Endothelial cell of umbilical vein (primary cell): ENCODE measurements around the gene KCND2. TPM values are rescaled to one million over a fixed set of nuclear protein-coding genes. Genes with fewer than 3 reads are reported as not detected.

Source experiments
- BruUV-seq: library from RNA; stranded (reverse); fragments of 400-500 nt; replicated peaks from 2 replicates; lab custom pipeline; 2021; lab: Mats Ljungman, UMichigan
- CTCF ChIA-PET: fragments of 300-600, 350-600 bp; sonication (Branson Sonifier 250); formaldehyde crosslinking; loops from one replicate; lab custom pipeline; 2021; ENCODE audit warnings: antibody characterized with exemption, inconsistent platforms; lab: Charles Lee
- POLR2A ChIA-PET: fragments of 300-600, 350-600 bp; sonication (Branson Sonifier 250); formaldehyde crosslinking; loops from one replicate; lab custom pipeline; 2021; ENCODE audit warnings: antibody characterized with exemption, inconsistent platforms; lab: Charles Lee
- DNase-seq: peaks from one replicate; pipeline ENCODE4 v3.0.0-alpha.2; 2011; ENCODE audit warnings: low read depth, low spot score
- FAIRE-seq: peaks from 2 replicates; lab custom pipeline; 2011; peaks lifted over from hg19 to GRCh38; lab: Jason Lieb, UNC
- H2AFZ ChIP-seq: 2 replicates; pipeline ENCODE4 v1.6.0; 2012; ENCODE audit warnings: low read depth, low read length, control low read depth, inconsistent platforms
- H3K27ac ChIP-seq: 2 replicates; pipeline ENCODE4 v1.5.1; 2011; ENCODE audit warnings: low read depth, mild to moderate bottlenecking, control low read depth, low read length, moderate library complexity; ENCODE audit not compliant: insufficient read depth
- H3K27me3 ChIP-seq, 2 experiments: 2 replicates each; pipeline versions ENCODE4 v1.6.0 to v1.6.1; 2011; ENCODE audit warnings: low read length in 2 of 2, mixed read lengths in 1 of 2; ENCODE audit not compliant: control insufficient read depth in 2 of 2, insufficient read depth in 2 of 2
- H3K36me3 ChIP-seq, 2 experiments: 2 replicates in 1 of 2; 3 replicates in 1 of 2; pipeline ENCODE4 v1.5.1; 2011; ENCODE audit warnings: low read length in 2 of 2, mild to moderate bottlenecking in 1 of 2, moderate library complexity in 1 of 2; ENCODE audit not compliant: control insufficient read depth in 2 of 2, insufficient read depth in 2 of 2; ENCODE audit errors: extremely low read depth in 1 of 2
- H3K4me1 ChIP-seq: 3 replicates; pipeline ENCODE4 v1.5.1; 2011; ENCODE audit warnings: mild to moderate bottlenecking, low read length; ENCODE audit not compliant: control insufficient read depth, insufficient read depth; ENCODE audit errors: extremely low read depth
- H3K4me2 ChIP-seq: 2 replicates; pipeline ENCODE4 v1.6.1; 2011; ENCODE audit warnings: low read length, control low read depth, mixed read lengths; ENCODE audit not compliant: insufficient read depth
- H3K4me3 ChIP-seq, 3 experiments: fragments of 200-600 bp in 1 of 3; sonication (generic), shearing (Covaris generic) in 1 of 3; replicated peaks in 1 of 3; 2 replicates each; pipeline ENCODE4 v1.5.1; 2011 to 2016; ENCODE audit warnings: control low read depth in 3 of 3, low read length in 3 of 3, mild to moderate bottlenecking in 2 of 3, inconsistent platforms in 1 of 3, low read depth in 1 of 3, moderate library complexity in 1 of 3; ENCODE audit not compliant: insufficient read depth in 1 of 3
- H3K79me2 ChIP-seq: 2 replicates; pipeline ENCODE4 v1.6.0; 2012; ENCODE audit warnings: low read length, inconsistent platforms; ENCODE audit not compliant: control insufficient read depth, insufficient read depth
- H3K9ac ChIP-seq: replicated peaks from 2 replicates; pipeline ENCODE3; 2011; ENCODE audit warnings: low read length, control low read depth; ENCODE audit not compliant: insufficient read depth; ENCODE audit errors: extremely low read depth
- H3K9me1 ChIP-seq: replicated peaks from 3 replicates; pipeline ENCODE4 v1.6.0; 2011; ENCODE audit warnings: mild to moderate bottlenecking, low read length; ENCODE audit not compliant: control insufficient read depth, insufficient read depth; ENCODE audit errors: extremely low read depth
- H3K9me3 ChIP-seq: replicated peaks from 2 replicates; pipeline ENCODE4 v1.5.1; 2012; ENCODE audit warnings: low read length, inconsistent platforms; ENCODE audit not compliant: control insufficient read depth, insufficient read depth
- H4K20me1 ChIP-seq: replicated peaks from 2 replicates; pipeline ENCODE3; 2011; ENCODE audit warnings: mild to moderate bottlenecking, low read length; ENCODE audit not compliant: control insufficient read depth, insufficient read depth; ENCODE audit errors: extremely low read depth
- EZH2 ChIP-seq: IDR thresholded peaks from 2 replicates; pipeline ENCODE4 v1.6.1; 2012; ENCODE audit warnings: borderline replicate concordance, low read depth, mild to moderate bottlenecking, moderate library complexity, low read length, inconsistent platforms; ENCODE audit not compliant: severe bottlenecking
- FOS ChIP-seq: IDR thresholded peaks from 2 replicates; pipeline ENCODE4 v1.6.1; 2011; ENCODE audit warnings: mild to moderate bottlenecking, low read length, moderate library complexity, borderline replicate concordance; ENCODE audit not compliant: insufficient read depth
- GATA2 ChIP-seq: IDR thresholded peaks from 2 replicates; pipeline ENCODE4 v1.7.0; 2011; ENCODE audit warnings: low read depth, mild to moderate bottlenecking, moderate library complexity, mixed read lengths, low read length; ENCODE audit not compliant: insufficient read length, insufficient read depth
- JUN ChIP-seq: IDR thresholded peaks from 2 replicates; pipeline ENCODE4 v1.6.1; 2011; ENCODE audit warnings: borderline replicate concordance, low read depth; ENCODE audit not compliant: insufficient read length, insufficient read depth
- MAX ChIP-seq: IDR thresholded peaks from 2 replicates; pipeline ENCODE4 v1.6.1; 2011; ENCODE audit not compliant: insufficient read depth, insufficient read length
- MYC ChIP-seq: IDR thresholded peaks from one replicate; pipeline ENCODE4 v1.6.1; 2011; ENCODE audit warnings: mild to moderate bottlenecking, low read depth, low read length
- POLR2A ChIP-seq: IDR thresholded peaks from 2 replicates; pipeline ENCODE4 v1.6.1; 2012; ENCODE audit warnings: low read depth, mild to moderate bottlenecking, control low read depth, low read length
- POLR2AphosphoS5 ChIP-seq: IDR thresholded peaks from 2 replicates; pipeline ENCODE4 v1.6.1; 2012; ENCODE audit warnings: low read depth, mild to moderate bottlenecking, control low read depth, low read length, moderate library complexity; ENCODE audit not compliant: insufficient read depth
- dilution Hi-C: fragments of 300-500 bp; cut with MboI; formaldehyde crosslinking; loops from one replicate; pipeline ENCODE4 v1.15.0; 2019; ENCODE audit warnings: low sequenced_read_pairs; ENCODE audit not compliant: extremely low pct_ligation_motif_present
- intact Hi-C: fragments of 100-400 bp; cut with micrococcal nuclease; formaldehyde crosslinking; loops from one replicate; pipeline ENCODE4 v1.10.0; 2022
- polyA plus RNA-seq, 4 experiments: library from polyadenylated mRNA; depleted of rRNA in 3 of 4; stranded (reverse) in 3 of 4; unstranded in 1 of 4; fragments of >200 nt; gene quantifications; 2 replicates each; pipeline versions ENCODE4 v1.2.1 to v1.2.3, GENCODE V29; 2011 to 2012; ENCODE audit warnings: missing spikeins in 1 of 4
- total RNA-seq: library from RNA; stranded (reverse); gene quantifications from 2 replicates; pipeline ENCODE4 v1.2.3, GENCODE V29; 2021
- TF ChIP-seq, protein P1 (sequence below), 2 donors: IDR thresholded peaks; 1 replicate in 1 of 2; 2 replicates in 1 of 2; pipeline ENCODE4 v1.5.1; 2011; ENCODE audit warnings: low read length in 2 of 2, mild to moderate bottlenecking in 2 of 2, moderate library complexity in 2 of 2, control low read depth in 1 of 2, inconsistent platforms in 1 of 2, low read depth in 1 of 2; ENCODE audit not compliant: insufficient read depth in 1 of 2; ENCODE audit errors: extremely low read depth in 1 of 2

Gene KCND2
- total and polyA plus RNA-seq, 2 donors (not counting 3 experiments of a cell fraction or from before 2014, with no cell fraction given): not detected

DNA sequence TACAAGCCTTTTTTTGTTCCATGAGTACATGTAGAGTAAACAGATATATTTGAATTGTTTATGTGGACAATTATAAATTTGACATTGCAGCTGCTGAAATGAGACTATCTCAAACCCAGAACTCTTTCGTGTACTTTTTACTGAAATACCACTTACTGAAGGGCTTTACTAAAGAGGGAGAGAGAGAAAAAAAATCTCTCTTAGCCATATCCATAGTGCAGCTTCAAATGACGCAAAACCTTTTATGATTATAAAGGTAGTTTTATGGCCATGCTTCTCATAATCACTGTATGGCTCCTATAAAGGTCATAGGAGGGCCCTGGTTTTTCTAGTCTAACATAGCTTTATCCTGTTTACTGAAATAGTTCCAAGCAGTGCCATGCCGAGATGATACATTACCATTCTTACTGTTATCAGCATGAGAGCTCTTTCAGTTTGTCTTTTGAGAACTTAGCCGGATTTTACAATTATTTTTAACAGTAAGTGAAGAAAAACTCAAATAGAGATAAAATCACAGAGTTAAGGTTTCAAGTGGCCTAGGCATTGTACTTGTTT lies 35.1 kb downstream of the KCND2 start:
- no peak overlapping the region for H3K4me2 ChIP-seq

More for the DNA sequence above, 35.1 kb downstream of the KCND2 start:
- no peaks in the 10 kb centered on the region for H3K4me1 ChIP-seq
- no peak overlapping the region for H3K4me3 ChIP-seq
- no peaks in the 10 kb centered on the region for H4K20me1 ChIP-seq
- H3K27me3 ChIP-seq: no peaks in the 10 kb centered on the region
- H3K36me3 ChIP-seq: no peaks in the 10 kb centered on the region
- H3K9me1 ChIP-seq: no peaks in the 10 kb centered on the region
- H3K9ac ChIP-seq: no peak overlapping the region
- intact Hi-C loops (no loop called here), dilution Hi-C loops (no loop called here)
- TF ChIP-seq, protein P1, sequence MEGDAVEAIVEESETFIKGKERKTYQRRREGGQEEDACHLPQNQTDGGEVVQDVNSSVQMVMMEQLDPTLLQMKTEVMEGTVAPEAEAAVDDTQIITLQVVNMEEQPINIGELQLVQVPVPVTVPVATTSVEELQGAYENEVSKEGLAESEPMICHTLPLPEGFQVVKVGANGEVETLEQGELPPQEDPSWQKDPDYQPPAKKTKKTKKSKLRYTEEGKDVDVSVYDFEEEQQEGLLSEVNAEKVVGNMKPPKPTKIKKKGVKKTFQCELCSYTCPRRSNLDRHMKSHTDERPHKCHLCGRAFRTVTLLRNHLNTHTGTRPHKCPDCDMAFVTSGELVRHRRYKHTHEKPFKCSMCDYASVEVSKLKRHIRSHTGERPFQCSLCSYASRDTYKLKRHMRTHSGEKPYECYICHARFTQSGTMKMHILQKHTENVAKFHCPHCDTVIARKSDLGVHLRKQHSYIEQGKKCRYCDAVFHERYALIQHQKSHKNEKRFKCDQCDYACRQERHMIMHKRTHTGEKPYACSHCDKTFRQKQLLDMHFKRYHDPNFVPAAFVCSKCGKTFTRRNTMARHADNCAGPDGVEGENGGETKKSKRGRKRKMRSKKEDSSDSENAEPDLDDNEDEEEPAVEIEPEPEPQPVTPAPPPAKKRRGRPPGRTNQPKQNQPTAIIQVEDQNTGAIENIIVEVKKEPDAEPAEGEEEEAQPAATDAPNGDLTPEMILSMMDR (IDR thresholded peaks at IDR 0.05; ENCODE audit: extremely low read depth in 1 of 2, insufficient read depth in 1 of 2, low read depth in 1 of 2, low read length in 2 of 2): no peak
- no peak for TF ChIP-seq MYC
- no peak for TF ChIP-seq FOS
- no peak for TF ChIP-seq POLR2A
- no peak for TF ChIP-seq JUN
- TF ChIP-seq EZH2: no peak
- no peak for TF ChIP-seq MAX
- no peak for TF ChIP-seq GATA2
- TF ChIP-seq POLR2AphosphoS5: no peak
- ChIA-PET POLR2A (no interaction called here), CTCF (interaction anchor here (1.8 kb wide), 1 partner anchor 35 kb away, joined by 5 read pairs; the partner anchor contains the start of gene KCND2)
- no peak for DNase-seq
- FAIRE-seq: no peak
- no peak overlapping the region for H2AFZ ChIP-seq
- no peaks in the 10 kb centered on the region for H3K79me2 ChIP-seq
- no peak overlapping the region for H3K27ac ChIP-seq
- BruUV-seq: no TSS peak
- no peaks in the 10 kb centered on the region for H3K9me3 ChIP-seq
